Gastrocnemius medialis (tissue), 4 donors: ENCODE results near the gene SFXN1. TPM values are rescaled to one million over a fixed set of nuclear protein-coding genes. Genes with fewer than 3 reads are reported as not detected.

ENCODE experiments used
- ATAC-seq, 2 donors: fragments of 150-250 bp; one replicate each; pipeline ENCODE4 v1.9.1; 2016
- DNase-seq, 2 donors: peaks; one replicate each; pipeline ENCODE4 v3.0.0-alpha.2; 2019
- H3K27ac ChIP-seq, 4 donors: fragments of 200-600 bp; sonication (generic); 1 replicate in 1 of 4; 2 replicates in 3 of 4; pipeline ENCODE4 v1.5.1; 2016 to 2018; ENCODE audit warnings: mild to moderate bottlenecking in 2 of 4, moderate library complexity in 1 of 4
- H3K27me3 ChIP-seq, 3 donors: fragments of 200-600 bp; sonication (generic) in 2 of 3; 1 replicate in 1 of 3; 2 replicates in 2 of 3; pipeline versions ENCODE4 v1.5.1 to v1.6.0; 2016 to 2019; ENCODE audit warnings: mild to moderate bottlenecking in 1 of 3, moderate library complexity in 1 of 3
- H3K36me3 ChIP-seq, 2 donors: fragments of 200-600 bp; sonication (generic) in 1 of 2; one replicate each; pipeline ENCODE4 v1.5.1; 2017 to 2018
- H3K4me1 ChIP-seq, 2 donors: fragments of 200-600 bp; sonication (generic) in 1 of 2; one replicate each; pipeline ENCODE4 v1.5.1; 2016 to 2017; ENCODE audit warnings: mild to moderate bottlenecking in 2 of 2
- H3K4me3 ChIP-seq, 4 donors: fragments of 200-600 bp; sonication (generic) in 3 of 4; 1 replicate in 1 of 4; 2 replicates in 3 of 4; pipeline ENCODE4 v1.5.1; 2016 to 2019; ENCODE audit warnings: mild to moderate bottlenecking in 2 of 4
- H3K9me3 ChIP-seq, 3 donors: fragments of 200-600 bp; sonication (generic) in 2 of 3; 1 replicate in 1 of 3; 2 replicates in 2 of 3; pipeline ENCODE4 v1.5.1; 2016 to 2019
- POLR2A ChIP-seq, 2 donors: fragments of 450-650 bp; IDR thresholded peaks; one replicate each; pipeline ENCODE4 v1.6.1; 2017; ENCODE audit warnings: antibody characterized with exemption in 2 of 2, mild to moderate bottlenecking in 2 of 2, moderate library complexity in 2 of 2
- in situ Hi-C, 4 donors: fragments of 200-750 bp; cut with MboI; loops; one replicate each; pipeline versions ENCODE4 v1.15.0 to v1.8.0; 2017; ENCODE audit warnings: low sequenced_read_pairs in 4 of 4
- intact Hi-C: fragments of 100-400 bp; cut with DNase I; formaldehyde crosslinking; loops from one replicate; pipeline ENCODE4 v1.15.1; 2023; ENCODE audit warnings: low total_unique reads
- total RNA-seq, 4 donors: library from RNA; depleted of rRNA; stranded (reverse); fragments of >200 nt; gene quantifications; one replicate each; pipeline versions ENCODE4 v1.1.0 to v1.2.3, GENCODE V29; 2016
- TF ChIP-seq, protein P1 (sequence below), 5 experiments: fragments of 450-650 bp in 3 of 5; fragments of 200-600 bp in 2 of 5; sonication (generic) in 2 of 5; IDR thresholded peaks in 4 of 5; conservative IDR thresholded peaks in 1 of 5; 1 replicate in 4 of 5; 2 replicates in 1 of 5; pipeline ENCODE4 v1.5.1; 2016 to 2019; ENCODE audit warnings: antibody characterized with exemption in 5 of 5, mild to moderate bottlenecking in 3 of 5, moderate library complexity in 3 of 5

SFXN1 gene
- total RNA-seq, 4 donors from 2014 or later = 5.8 to 16.7 (median 13.1) TPM

DNA sequence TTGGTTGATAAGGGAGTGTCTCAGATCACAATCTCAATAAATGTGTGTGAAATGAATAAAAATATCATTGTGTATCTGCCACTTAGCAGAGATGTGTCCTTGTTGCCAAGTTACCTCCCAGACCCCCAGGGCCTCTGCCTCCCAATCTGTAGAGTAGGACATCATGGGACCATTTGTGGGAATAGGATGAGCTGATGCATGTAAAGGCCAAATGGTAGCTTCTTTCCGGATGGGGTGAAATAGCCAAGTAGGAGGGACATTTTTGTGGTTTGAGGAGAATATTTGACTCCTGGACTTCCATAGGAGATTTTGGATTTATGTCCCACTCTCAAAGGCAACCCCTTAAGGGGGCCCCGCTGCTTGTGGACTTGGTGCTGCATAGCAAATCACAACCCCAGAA, 96.9 kb downstream of the SFXN1 start:
- Histone ChIP-seq H3K27ac (no peak overlapping the region), H3K27me3 (no peaks in the 10 kb centered on the region), H3K4me3 (no peak overlapping the region), H3K4me1 (peaks cover 0 to 8% of the 10 kb centered on the region in 2 donors), H3K36me3 (no peaks in the 10 kb centered on the region), H3K9me3 (no peaks in the 10 kb centered on the region)
- in situ Hi-C loops (no loop called here), intact Hi-C loops (no loop called here)
- no peak for TF ChIP-seq POLR2A (IDR thresholded peaks at IDR 0.05)
- TF ChIP-seq, protein P1, sequence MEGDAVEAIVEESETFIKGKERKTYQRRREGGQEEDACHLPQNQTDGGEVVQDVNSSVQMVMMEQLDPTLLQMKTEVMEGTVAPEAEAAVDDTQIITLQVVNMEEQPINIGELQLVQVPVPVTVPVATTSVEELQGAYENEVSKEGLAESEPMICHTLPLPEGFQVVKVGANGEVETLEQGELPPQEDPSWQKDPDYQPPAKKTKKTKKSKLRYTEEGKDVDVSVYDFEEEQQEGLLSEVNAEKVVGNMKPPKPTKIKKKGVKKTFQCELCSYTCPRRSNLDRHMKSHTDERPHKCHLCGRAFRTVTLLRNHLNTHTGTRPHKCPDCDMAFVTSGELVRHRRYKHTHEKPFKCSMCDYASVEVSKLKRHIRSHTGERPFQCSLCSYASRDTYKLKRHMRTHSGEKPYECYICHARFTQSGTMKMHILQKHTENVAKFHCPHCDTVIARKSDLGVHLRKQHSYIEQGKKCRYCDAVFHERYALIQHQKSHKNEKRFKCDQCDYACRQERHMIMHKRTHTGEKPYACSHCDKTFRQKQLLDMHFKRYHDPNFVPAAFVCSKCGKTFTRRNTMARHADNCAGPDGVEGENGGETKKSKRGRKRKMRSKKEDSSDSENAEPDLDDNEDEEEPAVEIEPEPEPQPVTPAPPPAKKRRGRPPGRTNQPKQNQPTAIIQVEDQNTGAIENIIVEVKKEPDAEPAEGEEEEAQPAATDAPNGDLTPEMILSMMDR (IDR thresholded peaks at IDR 0.05 in 4 of 5, conservative IDR thresholded peaks at IDR 0.05 in 1 of 5) = no peak
- no peak for ATAC-seq
- DNase-seq = no peak

DNA sequence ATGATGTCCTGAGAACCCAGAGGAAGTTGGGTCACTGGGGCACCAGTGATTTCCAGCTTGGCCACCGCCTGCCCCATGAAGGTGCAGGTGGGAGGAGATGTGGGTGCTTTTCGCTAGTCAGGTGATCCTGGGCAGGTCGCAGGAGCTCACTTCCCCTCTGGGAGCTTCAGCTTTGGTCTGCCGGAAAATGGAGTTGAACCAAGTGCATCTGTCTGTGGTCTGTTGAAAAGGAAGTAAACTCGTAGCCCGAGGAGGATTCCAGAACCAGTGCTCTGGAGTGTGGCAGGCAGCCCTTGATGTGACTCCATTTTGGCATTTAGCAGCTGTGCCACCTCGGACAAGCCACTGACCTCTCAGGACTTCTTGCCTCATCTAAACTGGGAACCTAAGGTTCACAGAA, 97.7 kb downstream of the SFXN1 start:
- peaks cover 0 to 11% of the 10 kb centered on the region in 2 donors for H3K4me1 ChIP-seq
- H3K27ac ChIP-seq = no peak overlapping the region
- no peaks in the 10 kb centered on the region for H3K36me3 ChIP-seq
- DNase-seq (no peak), ATAC-seq (no peak)
- no peaks in the 10 kb centered on the region for H3K9me3 ChIP-seq
- H3K27me3 ChIP-seq = no peaks in the 10 kb centered on the region
- no peak for TF ChIP-seq POLR2A (IDR thresholded peaks at IDR 0.05)
- H3K4me3 ChIP-seq = no peak overlapping the region
- in situ Hi-C loops (no loop called here), intact Hi-C loops (no loop called here)

DNA sequence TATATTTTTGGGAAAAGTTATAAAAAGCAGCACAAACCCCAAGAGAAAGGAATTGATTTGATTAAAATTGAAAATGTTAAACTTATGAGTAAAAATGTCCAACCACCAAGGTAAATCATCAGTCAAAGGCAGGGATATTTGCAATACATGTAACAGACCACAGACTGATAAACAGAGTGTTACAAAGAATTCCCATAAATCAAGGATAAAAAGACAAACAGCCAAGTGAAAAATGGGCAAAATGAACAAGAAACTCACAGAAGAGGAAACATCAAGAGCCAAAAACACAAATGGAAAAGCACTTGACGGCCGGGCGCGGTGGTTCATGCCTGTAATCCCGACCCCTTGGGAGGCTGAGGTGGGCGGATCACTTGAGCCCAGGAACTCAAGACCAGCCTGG, 98.2 kb downstream of the SFXN1 start:
- no peak overlapping the region for H3K27ac ChIP-seq
- H3K9me3 ChIP-seq = no peaks in the 10 kb centered on the region
- H3K27me3 ChIP-seq = no peaks in the 10 kb centered on the region
- in situ Hi-C loops (no loop called here), intact Hi-C loops (no loop called here)
- no peak overlapping the region for H3K4me3 ChIP-seq
- DNase-seq (no peak), ATAC-seq (no peak)
- H3K36me3 ChIP-seq = no peaks in the 10 kb centered on the region
- TF ChIP-seq, protein P1 (IDR thresholded peaks at IDR 0.05 in 4 of 5, conservative IDR thresholded peaks at IDR 0.05 in 1 of 5) = no peak
- TF ChIP-seq POLR2A (IDR thresholded peaks at IDR 0.05) = no peak
- H3K4me1 ChIP-seq = peaks cover 0 to 11% of the 10 kb centered on the region in 2 donors

Other genes starting within 250 kb of the SFXN1 start
- gene DRD1, start 34.4 kb upstream of the SFXN1 start, total RNA-seq = not detected
- 1 to 10 TPM in 2 of 4 donors, under 1 TPM in 2; 0.44 to 1.6 (median 0.76) TPM for gene HRH2, start 179.5 kb downstream of the SFXN1 start, total RNA-seq